HFF-Myc (cell line): Measurements from ENCODE around the gene PHF3.

Experiments used
- DNase-seq: peaks from one replicate; pipeline ENCODE4 v3.0.0-alpha.2; 2011; ENCODE audit warnings: low read depth; ENCODE audit errors: extremely low read depth
- H3K4me3 ChIP-seq: replicated peaks from 2 replicates; pipeline ENCODE4 v1.5.1; 2011; ENCODE audit warnings: low read depth, mild to moderate bottlenecking, control low read depth, low read length
- TF ChIP-seq, protein P1 (sequence below): IDR thresholded peaks from 2 replicates; pipeline ENCODE4 v1.5.1; 2012; ENCODE audit warnings: mild to moderate bottlenecking, low read depth, low read length, control low read depth; ENCODE audit errors: missing control alignments

Gene PHF3

DNA sequence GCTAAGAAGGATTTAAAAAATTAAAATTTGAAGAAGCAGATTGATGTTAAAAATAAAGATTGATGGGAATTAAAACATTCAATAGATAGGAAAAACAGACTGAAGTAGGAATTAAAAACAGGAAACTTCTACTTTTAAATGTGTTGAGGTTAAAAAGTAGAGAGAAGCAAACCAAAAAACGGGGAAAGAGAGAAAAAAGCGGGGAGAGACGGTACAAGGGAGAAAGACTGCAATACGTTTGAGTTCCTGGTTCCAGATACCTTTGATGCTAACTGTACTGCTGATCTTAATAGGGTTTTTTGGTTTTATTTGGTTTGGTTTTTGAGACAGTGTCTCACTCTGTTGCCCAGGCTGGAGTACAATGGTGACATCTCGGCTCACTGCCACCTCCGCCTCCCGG, 36.4 kb upstream of the PHF3 start:
- DNase-seq, result no peak
- TF ChIP-seq, protein P1, sequence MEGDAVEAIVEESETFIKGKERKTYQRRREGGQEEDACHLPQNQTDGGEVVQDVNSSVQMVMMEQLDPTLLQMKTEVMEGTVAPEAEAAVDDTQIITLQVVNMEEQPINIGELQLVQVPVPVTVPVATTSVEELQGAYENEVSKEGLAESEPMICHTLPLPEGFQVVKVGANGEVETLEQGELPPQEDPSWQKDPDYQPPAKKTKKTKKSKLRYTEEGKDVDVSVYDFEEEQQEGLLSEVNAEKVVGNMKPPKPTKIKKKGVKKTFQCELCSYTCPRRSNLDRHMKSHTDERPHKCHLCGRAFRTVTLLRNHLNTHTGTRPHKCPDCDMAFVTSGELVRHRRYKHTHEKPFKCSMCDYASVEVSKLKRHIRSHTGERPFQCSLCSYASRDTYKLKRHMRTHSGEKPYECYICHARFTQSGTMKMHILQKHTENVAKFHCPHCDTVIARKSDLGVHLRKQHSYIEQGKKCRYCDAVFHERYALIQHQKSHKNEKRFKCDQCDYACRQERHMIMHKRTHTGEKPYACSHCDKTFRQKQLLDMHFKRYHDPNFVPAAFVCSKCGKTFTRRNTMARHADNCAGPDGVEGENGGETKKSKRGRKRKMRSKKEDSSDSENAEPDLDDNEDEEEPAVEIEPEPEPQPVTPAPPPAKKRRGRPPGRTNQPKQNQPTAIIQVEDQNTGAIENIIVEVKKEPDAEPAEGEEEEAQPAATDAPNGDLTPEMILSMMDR, result no peak
- no peak overlapping the region for H3K4me3 ChIP-seq

DNA sequence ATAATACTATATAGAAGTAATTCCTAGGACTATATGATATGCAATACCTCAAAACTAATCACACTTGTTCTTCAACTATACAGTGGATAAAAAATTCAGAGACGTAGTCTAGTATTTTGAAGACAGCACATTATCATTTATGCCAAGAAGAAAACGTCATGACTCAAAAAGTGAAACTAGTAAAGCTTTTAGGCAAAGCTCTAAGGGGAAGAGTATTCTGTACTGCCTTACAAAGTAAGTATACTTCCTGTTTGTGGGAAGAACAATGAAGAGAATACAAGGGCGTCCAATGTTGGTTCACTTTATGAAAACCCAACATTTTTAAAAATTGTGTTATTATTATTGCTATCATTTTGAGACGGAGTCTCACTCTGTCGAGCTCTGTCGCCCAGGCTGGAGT, 35.5 kb upstream of the PHF3 start:
- no peak overlapping the region for H3K4me3 ChIP-seq
- DNase-seq, result no peak
- TF ChIP-seq, protein P1, result no peak

DNA sequence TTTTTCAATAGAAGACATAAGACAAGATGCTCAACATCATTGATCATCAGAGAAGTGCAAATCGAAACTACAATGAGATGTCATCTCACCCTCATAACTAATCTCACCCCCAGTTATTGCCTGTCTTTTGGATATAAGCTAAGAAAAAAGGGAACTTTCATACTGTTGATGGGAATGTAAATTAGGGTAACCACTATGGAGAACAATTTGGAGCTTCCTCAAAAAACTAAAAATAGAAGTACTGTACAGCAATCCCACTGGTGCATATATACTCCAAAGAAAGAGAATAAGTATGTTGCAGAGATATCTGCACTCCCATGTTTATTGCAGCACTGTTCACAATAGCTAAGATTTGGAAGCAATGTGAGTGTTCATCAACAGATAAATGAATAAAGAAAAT, 26.4 kb upstream of the PHF3 start:
- H3K4me3 ChIP-seq, result no peak overlapping the region
- no peak for DNase-seq

DNA sequence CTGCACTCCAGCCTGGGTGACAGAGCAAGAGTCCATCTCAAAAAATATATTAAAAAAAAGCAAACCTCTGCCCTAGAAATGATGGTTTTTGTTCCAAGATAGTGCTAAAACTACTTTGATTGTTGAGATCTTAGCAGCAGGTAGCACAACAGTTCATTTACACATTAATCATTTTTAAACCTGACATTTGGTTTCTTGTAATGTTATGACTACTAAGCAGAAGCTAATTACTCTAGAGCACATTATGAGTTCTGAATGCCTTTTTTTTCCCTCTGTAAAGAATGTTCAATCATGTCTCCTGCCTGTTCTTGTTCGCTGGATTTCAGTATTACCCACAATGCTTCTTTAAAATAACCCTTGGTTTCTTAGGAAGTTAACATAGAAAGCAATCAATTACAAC, 24.7 kb upstream of the PHF3 start:
- no peak overlapping the region for H3K4me3 ChIP-seq
- TF ChIP-seq, protein P1, result no peak
- DNase-seq, result no peak

More for the DNA sequence above, 26.4 kb upstream of the PHF3 start:
- TF ChIP-seq, protein P1, result no peak

DNA sequence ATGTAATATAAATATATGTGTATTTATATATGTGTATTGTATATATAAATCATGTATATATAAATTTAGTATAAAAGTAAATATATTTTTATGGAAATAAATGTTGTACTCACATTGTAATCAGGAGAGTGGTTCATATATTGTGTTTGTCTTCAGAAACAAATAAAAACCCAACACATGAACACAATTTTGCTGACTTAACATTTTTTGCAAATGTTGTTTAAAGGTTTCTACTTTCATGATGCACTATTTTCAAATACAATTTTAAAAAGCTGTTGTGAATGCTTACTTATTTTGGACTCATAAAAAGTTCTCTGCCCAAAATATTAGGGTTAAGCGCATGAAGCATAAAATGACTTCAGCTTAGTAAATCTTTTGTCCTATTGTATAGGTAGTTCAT, 24.0 kb upstream of the PHF3 start:
- TF ChIP-seq, protein P1, result no peak
- H3K4me3 ChIP-seq, result no peak overlapping the region
- no peak for DNase-seq

DNA sequence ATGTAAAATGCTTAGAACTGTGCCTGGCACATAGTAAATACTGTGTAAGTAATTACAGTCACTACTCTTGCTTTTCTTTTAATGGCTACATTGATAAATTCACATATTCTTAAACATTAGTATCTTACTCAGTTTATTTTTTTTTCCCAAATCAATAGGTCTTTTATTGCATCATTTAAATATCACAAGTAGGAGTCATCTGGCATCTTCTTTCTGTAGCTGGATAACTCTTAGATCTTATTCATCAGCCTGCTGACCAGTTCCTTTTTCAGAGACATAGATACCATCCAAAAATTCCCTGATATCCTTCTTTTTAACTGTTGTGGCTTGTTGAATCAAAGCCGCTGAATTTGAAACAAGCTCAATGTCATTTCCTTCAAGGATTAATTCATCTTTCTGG, 20.0 kb upstream of the PHF3 start:
- TF ChIP-seq, protein P1, result no peak
- no peak for DNase-seq
- H3K4me3 ChIP-seq, result no peak overlapping the region

DNA sequence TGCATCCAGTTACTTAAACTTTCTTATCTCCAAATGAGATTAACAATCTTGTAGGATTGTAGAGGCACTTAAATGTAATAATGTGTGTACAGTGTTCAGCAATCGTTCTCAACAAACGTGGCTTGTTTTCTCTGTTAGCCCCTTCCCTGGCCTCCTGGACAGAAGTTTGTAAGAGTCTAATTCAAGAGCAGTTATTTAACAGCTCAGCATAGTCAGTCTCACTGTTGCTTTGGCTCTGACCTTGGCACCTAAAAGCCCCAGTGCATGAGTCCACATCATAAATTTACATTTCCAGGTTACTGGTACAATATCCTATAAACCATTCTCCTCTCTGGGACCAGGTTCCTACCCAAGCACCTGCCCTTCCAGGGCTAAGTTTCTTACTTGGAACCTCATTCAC, 11.5 kb upstream of the PHF3 start:
- DNase-seq, result no peak
- TF ChIP-seq, protein P1, result no peak

More for the DNA sequence above, 11.5 kb upstream of the PHF3 start:
- no peak overlapping the region for H3K4me3 ChIP-seq
